ENCODE measurements around the gene NEDD4L. TPM values are rescaled to one million over a fixed set of nuclear protein-coding genes. Genes with fewer than 3 reads are reported as not detected.

NEDD4L gene
- total and polyA plus RNA-seq, 2 donors (not counting 1 experiment from before 2014, with no cell fraction given): 10.3 to 25.7 TPM

DNA sequence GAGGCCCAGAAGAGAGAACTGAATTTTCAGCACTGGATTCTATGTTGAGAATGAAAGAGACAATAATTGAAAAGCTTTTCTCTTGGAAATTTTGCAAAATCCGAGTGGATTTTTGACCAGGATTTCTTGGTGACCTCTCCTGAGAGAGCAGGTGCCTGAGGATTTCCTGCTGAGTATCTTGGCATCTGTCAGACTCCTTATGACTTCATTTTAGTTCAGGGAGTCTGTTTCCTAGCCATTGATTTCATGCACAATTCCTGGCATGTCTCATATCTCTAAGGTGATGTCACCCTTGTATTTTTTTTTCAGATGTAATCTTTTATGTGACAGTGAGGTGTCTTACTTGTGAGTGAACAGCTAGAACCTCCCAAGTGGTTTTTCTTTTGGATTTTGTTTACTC lies 195.9 kb downstream of the NEDD4L start:
- Histone ChIP-seq H3K27ac (ENCODE audit: low read length in 2 of 2) (no peak overlapping the region), H2AFZ (ENCODE audit: insufficient read depth, low read depth, low read length, poor library complexity, severe bottlenecking) (no peak overlapping the region), H3K9ac (ENCODE audit: low read length) (no peak overlapping the region), H3K4me3 (ENCODE audit: control extremely low read depth in 1 of 5, extremely low read depth in 1 of 5, insufficient read depth in 1 of 5, low read depth in 2 of 5, low read length in 4 of 5) (no peak overlapping the region), H3K4me1 (ENCODE audit: control insufficient read depth in 2 of 2, insufficient read depth in 2 of 2, low read length in 2 of 2) (no peaks in the 10 kb centered on the region), H3K79me2 (ENCODE audit: control insufficient read depth, insufficient read depth, low read length) (no peaks in the 10 kb centered on the region), H3K9me3 (ENCODE audit: control extremely low read depth in 1 of 3, control insufficient read depth in 2 of 3, insufficient read depth in 1 of 3, low read length in 2 of 3) (no peaks in the 10 kb centered on the region), H3K27me3 (replicated peaks in 1 of 4; ENCODE audit: control extremely low read depth in 1 of 4, control insufficient read depth in 3 of 4, insufficient read depth in 4 of 4, low read length in 3 of 4) (no peaks in the 10 kb centered on the region), H3K4me2 (replicated peaks; ENCODE audit: low read depth, low read length, poor library complexity, severe bottlenecking) (no peak overlapping the region), H4K20me1 (ENCODE audit: control insufficient read depth, insufficient read depth, low read length, poor library complexity, severe bottlenecking) (no peaks in the 10 kb centered on the region), H3K36me3 (replicated peaks in 1 of 2; ENCODE audit: control extremely low read depth in 1 of 2, control insufficient read depth in 1 of 2, extremely low read depth in 1 of 2, insufficient read depth in 2 of 2, low read length in 1 of 2) (no peaks in the 10 kb centered on the region)
- Mint-ChIP-seq H3K27me3 (no peaks in the 10 kb centered on the region), H3K4me1 (no peaks in the 10 kb centered on the region), H3K4me3 (no peak overlapping the region), H3K9me3 (ENCODE audit: insufficient read depth) (no peaks in the 10 kb centered on the region), H3K27ac (no peak overlapping the region)
- no peak for DNase-seq
- intact Hi-C loops (cut with micrococcal nuclease): no loop called here
- ATAC-seq (ENCODE audit: low read depth): no peak
- WGBS (ENCODE audit: insufficient coverage): 93% methylated on average over 1 of the region's 1 CpG
- ChIA-PET CTCF (interaction anchor here (1.0 kb wide), 1 partner anchor 59 kb away, joined by 4 read pairs; no protein-coding TSS in a partner anchor), POLR2A (no interaction called here)
- TF ChIP-seq EZH2 (IDR thresholded peaks at IDR 0.05; ENCODE audit: borderline replicate concordance, insufficient read depth, low read depth, low read length, poor library complexity, severe bottlenecking): no peak
- TF ChIP-seq CTCF (IDR thresholded peaks at IDR 0.05): no peak

GRCh38 chr18:58241026-58241679 lies 197.1 kb downstream of the NEDD4L start:
- no peaks in the 10 kb centered on the region for H3K4me1 Mint-ChIP-seq
- ChIA-PET POLR2A (no interaction called here), CTCF (no interaction called here)
- no peak overlapping the region for H2AFZ ChIP-seq (ENCODE audit: insufficient read depth, low read depth, low read length, poor library complexity, severe bottlenecking)
- no peak overlapping the region for H3K9ac ChIP-seq (ENCODE audit: low read length)
- H3K4me1 ChIP-seq (ENCODE audit: control insufficient read depth in 2 of 2, insufficient read depth in 2 of 2, low read length in 2 of 2): no peaks in the 10 kb centered on the region
- DNase-seq (no peak), ATAC-seq (ENCODE audit: low read depth) (no peak)
- H3K9me3 Mint-ChIP-seq (ENCODE audit: insufficient read depth): no peaks in the 10 kb centered on the region
- no peaks in the 10 kb centered on the region for H3K27me3 ChIP-seq (replicated peaks in 1 of 4; ENCODE audit: control extremely low read depth in 1 of 4, control insufficient read depth in 3 of 4, insufficient read depth in 4 of 4, low read length in 3 of 4)
- H3K9me3 ChIP-seq (ENCODE audit: control extremely low read depth in 1 of 3, control insufficient read depth in 2 of 3, insufficient read depth in 1 of 3, low read length in 2 of 3): no peaks in the 10 kb centered on the region
- intact Hi-C loops (cut with micrococcal nuclease): no loop called here
- no peaks in the 10 kb centered on the region for H3K27me3 Mint-ChIP-seq
- no peak for TF ChIP-seq EZH2 (IDR thresholded peaks at IDR 0.05; ENCODE audit: borderline replicate concordance, insufficient read depth, low read depth, low read length, poor library complexity, severe bottlenecking)
- no peak for TF ChIP-seq CTCF (IDR thresholded peaks at IDR 0.05)
- H3K79me2 ChIP-seq (ENCODE audit: control insufficient read depth, insufficient read depth, low read length): no peaks in the 10 kb centered on the region
- 100% methylated on average over 2 of the region's 6 CpGs for WGBS (ENCODE audit: insufficient coverage)
- no peak overlapping the region for H3K4me2 ChIP-seq (replicated peaks; ENCODE audit: low read depth, low read length, poor library complexity, severe bottlenecking)
- no peak overlapping the region for H3K27ac Mint-ChIP-seq
- H3K4me3 Mint-ChIP-seq: no peak overlapping the region
- H4K20me1 ChIP-seq (ENCODE audit: control insufficient read depth, insufficient read depth, low read length, poor library complexity, severe bottlenecking): no peaks in the 10 kb centered on the region
- H3K4me3 ChIP-seq (ENCODE audit: control extremely low read depth in 1 of 5, extremely low read depth in 1 of 5, insufficient read depth in 1 of 5, low read depth in 2 of 5, low read length in 4 of 5): no peak overlapping the region
- no peaks in the 10 kb centered on the region for H3K36me3 ChIP-seq (replicated peaks in 1 of 2; ENCODE audit: control extremely low read depth in 1 of 2, control insufficient read depth in 1 of 2, extremely low read depth in 1 of 2, insufficient read depth in 2 of 2, low read length in 1 of 2)
- no peak overlapping the region for H3K27ac ChIP-seq (ENCODE audit: low read length in 2 of 2)

Data from B cell (primary cell).